Stimulated activated CD8-positive, alpha-beta memory T cell treated with anti-CD3 and anti-CD28 coated beads, Interleukin-15, amount 100 ng/mL, for 4 hours (primary cell): Measurements from ENCODE around the gene RAB40C.

Experiments
- DNase-seq, 2 donors: peaks; one replicate each; pipeline ENCODE4 v3.0.0-alpha.2; 2020; ENCODE audit warnings: low read depth in 2 of 2

RAB40C gene

GRCh38 chr16:645852-646678 lies 56.2 kb downstream of the RAB40C start:
- no peak for DNase-seq

DNA sequence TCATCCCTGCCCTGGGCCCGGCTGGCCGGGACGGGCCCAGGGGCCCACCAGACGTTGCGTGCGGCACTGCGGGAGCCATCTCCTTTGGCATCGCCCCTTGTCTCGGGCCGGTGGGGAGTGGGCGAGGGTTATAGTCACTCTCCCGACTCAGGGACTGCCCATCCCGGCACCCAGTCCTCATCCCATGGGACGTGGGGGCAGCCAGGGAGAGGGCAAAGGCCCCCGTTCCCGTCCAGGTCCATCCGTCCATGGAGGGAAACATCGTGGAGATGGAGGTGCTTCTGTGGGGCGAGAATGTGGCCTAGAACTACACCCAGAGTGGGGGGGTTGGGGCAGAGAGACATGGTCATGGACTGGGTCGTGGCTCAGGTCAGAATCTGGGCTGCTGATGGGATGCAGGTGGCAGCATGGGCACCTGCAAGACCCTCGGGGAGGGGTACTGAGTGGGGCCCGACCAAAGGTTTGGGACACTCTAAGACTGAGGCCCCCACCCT lies 56.9 kb downstream of the RAB40C start:
- DNase-seq = no peak

DNA sequence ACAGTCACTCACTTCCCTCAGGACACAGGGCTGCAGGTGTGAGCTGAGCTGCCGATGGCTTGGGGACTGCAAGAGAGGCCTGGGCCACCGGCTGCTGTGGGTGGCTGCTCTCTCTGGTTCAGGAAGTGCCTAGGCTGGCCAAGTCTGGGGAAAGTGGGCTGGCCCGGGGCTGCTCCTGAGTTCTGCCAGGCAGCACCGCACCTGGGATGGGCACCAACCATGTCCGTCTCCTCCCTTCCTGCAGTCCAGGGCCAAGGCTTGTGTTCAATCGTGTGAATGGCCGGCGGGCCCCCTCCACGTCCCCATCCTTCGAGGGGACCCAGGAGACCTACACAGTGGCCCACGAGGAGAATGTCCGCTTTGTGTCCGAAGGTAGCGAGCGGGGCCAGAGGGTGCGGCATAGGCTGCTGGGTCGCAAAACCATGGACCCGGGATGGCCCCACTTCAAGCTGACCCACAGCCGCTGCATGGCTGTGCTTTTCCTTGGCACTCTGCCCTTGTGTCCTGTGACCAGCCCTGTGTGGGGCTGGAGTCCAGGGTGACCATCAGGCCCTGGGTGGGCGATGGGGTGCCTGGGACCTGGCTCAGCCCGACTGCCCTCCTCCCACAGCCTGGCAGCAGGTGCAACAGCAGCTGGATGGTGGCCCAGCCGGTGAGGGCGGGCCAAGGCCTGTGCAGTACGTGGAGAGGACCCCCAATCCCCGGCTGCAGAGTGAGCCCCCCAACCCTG lies 57.5 kb downstream of the RAB40C start:
- DNase-seq = no peak

DNA sequence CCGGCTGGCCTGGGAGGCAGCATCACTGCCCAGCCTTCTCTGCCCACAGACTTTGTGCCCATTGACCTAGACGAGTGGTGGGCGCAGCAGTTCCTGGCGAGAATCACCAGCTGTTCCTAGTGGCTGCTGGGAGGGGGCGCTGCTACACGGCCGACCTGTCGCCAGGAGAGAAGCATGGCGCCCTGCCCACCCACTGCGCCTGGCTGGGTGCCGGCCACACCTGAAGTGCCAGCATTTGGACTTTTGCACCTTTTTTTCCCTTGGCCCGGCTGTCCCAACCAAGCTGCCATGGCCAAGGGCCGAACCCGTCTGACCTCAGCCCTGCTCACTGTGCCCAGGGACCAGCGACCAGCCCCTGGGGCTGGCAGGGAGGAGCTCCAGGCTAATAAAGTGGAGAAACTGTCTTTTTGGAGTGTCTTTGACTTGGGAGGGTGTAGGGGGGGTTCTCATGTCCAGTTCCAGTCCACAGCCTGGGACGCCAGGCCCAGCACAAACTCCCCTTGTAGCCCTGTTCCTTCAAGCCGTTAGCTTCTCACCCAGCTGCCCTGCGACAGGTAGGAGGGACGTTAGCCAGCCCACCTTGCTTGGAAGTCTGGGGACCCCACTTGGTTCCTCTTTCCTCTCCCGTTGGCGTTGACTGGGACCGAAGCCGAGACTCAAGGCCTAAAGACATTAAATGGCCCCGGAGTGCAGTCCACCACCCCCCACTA lies 58.4 kb downstream of the RAB40C start:
- no peak for DNase-seq

GRCh38 chr16:648781-649589 lies 59.1 kb downstream of the RAB40C start, which contains the start of gene WDR90:
TSS of gene WDR90 (plus strand) at chr16:649365. CDS start at chr16:649417, 52 bp downstream.
- DNase-seq = peak; percentile 84 to 87

DNA sequence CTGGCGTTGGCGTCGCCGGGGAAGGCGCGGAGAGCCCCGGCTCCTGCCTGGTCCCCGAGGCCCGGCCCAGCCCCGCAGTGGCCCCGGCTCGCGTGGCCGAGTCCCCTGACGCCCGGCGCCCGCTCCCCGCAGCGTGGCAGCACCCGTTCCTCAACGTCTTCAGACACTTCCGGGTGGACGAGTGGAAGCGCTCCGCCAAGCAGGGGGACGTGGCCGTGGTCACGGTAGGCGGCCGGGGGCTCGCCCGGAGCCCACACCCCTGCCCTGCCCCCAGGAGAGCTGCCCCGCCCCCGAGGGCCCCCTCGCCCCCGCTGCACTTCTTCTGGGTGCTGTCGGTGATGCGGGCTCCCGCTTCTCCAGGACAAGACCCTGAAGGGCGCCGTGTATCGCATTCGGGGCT lies 59.8 kb downstream of the RAB40C start:
- DNase-seq = no peak

DNA sequence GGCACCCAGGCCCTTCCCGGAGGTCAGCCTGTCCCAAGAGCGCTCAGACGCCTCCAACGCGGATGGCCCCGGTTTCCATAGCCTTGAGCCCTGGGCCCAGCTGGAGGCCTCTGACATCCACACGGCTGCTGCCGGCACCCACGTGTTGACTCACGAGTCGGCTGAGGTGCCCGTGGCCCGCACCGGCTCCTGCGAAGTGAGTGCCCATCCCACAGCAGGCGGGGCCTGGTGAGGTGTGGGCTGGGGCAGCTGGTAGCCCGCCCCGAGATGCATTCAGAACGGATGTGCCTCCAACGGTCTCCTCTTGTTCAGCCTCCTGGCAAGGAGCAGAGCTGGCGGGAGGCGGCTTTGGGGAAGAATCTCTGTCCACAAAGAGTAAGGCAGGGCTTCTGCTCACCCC lies 62.0 kb downstream of the RAB40C start:
- DNase-seq = no peak

DNA sequence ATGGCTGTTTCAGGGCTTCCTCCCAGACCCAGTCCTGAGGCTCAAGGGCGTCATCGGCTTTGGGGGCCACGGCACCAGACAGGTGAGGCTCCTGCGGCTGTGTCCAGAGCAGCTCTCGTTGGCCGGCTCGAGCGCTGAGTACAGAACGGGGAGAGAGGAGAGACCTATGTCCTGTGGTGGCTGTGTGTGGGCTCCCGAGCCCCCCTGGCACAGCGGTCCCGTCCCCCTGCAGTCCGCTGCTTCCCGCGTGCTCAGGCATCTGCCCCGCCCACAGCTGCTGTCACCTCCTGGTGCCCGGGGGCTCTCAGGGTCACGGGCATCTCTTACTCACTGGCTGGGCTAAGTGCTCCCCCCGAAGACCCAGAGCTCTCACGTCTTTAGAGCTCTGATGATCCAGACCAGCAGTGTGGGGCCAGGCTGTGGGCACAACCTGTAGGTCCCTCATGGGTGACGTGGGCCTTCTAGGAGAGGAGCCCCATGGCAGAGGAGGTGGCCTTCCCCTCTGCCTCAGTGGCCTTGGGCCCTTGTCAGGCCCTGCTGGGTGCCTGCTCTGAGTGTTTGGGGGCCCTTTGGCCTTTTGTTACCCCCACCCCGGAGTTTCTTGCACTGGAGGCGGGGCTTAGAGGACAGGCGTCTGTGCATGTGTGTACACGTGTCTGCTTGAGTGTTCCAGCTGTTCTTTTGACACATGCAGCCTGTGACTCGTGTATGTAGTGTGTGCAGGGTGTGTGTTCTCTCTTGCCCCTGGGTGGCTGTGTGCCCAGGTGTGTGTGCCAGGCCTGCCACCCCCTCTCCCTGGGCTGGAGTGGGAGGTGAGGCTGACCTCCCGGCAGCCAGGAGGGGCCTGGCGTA lies 62.8 kb downstream of the RAB40C start:
- no peak for DNase-seq

DNA sequence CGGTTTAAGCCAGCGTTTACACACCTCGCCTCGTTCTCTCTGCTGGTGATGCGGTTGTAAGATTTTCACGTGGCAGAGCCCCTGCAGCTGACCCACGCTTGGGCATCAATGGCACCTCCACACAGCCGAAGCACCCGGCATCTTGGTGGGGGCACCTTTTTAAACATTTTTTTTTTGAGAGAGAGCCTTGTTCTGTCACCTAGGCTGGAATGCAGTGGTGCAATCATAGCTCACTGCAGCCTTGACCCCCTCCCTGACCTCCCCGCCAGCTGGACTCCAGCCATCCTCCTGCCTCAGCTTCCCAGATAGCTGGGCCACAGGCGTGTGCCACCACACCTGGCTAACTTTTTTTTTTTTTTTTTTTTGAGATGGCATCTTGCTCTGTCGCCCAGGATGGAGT lies 64.2 kb downstream of the RAB40C start:
- no peak for DNase-seq

DNA sequence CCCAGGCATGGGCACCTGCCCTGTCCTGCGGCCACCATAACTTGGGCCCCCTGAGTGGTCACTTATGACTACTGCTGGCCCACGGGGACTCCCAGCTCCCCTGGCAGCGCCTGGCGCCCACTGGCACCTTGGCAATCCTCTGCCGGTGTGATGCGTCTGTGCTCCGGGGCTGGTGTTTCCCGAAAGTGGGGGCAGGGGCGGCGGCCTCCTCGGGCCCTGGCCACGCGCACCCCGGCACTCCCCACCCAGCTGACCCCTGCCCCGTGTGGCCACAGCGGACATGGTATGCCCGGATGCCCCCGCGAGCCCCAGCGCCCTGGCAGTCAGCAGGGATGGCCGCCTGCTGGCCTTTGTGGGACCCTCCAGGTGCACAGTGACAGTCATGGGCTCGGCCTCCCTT lies 67.6 kb downstream of the RAB40C start:
- DNase-seq = no peak

- no peak for DNase-seq
Observed at GRCh38 chr16:658679-659571, 69.1 kb downstream of the RAB40C start.

DNA sequence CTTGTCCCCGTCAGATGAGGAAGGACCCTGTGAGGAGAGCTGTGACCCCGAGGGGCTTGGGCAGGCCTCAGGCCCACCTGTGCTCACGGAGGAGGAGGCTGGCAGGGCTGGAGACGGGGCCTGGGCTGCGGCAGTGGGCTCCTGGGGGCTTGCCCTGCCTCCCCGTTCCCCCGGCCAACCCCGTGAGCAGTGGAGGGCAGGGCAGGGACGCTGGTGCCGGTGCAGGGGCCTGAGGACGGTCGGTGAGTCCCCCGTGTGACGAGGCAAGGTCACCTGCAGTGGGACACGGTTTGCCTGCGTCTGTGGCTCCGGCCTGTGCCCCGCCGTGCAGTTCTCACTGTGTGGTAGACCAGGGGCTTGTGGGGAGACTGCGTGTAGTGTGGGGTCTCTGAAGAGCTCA lies 69.8 kb downstream of the RAB40C start:
- DNase-seq = no peak

DNA sequence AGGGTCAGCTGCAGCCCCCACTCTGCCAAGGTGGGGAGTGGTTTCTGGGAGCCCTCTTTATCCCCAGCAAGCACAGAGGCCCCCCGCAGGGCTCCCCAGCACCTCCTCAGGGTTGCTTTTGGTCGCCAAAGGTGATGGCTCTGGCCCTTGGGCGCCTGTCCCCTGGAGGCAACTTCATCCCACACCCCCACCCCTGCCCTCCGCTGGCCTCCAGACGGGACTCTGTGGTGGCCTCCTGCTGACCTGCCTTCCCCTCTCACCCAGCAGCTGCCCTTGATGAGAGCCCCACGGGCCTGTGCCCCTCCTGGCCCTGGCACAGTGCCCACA lies 70.2 kb downstream of the RAB40C start:
- DNase-seq = no peak

- DNase-seq = peak in 1 of 2 donors; percentile 45
Observed at GRCh38 chr16:660459-661183, 70.8 kb downstream of the RAB40C start.

GRCh38 chr16:661184-661821 lies 71.4 kb downstream of the RAB40C start:
- no peak for DNase-seq

DNA sequence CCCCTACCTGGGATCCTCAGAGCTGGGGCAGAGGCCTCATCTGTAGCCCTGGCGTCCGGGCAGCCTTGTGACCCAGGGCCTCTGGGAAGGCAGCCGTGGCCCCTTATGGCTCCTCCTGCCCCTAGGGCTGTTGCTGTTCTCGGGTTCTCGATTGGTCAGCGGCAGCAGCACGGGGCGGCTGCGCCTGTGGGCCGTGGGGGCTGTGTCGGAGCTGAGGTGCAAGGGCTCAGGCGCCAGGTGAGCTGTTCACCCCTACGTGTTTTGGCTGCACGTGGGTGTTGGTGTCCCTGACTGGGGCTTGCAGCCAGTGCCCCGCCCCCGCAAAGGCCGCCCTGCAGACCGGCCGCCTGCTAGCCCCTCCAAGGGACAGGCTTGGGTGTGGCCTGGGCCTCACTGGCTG lies 72.2 kb downstream of the RAB40C start:
- DNase-seq = no peak

DNA sequence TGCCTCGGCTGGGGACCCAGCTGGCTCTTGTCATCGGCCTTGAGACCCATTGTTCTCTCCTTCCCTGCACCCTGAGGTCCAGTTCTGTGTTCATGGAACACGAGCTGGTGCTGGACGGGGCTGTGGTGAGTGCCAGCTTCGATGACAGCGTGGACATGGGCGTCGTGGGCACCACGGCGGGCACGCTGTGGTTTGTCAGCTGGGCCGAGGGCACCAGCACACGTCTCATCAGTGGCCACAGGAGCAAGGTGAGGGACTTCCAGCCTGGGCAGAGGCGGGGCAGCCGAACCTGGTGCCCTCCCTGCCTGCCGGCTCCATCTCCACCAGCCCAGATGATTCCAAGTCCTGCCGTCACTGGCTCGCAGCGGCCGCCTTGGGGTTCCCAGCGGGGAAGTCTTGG lies 72.7 kb downstream of the RAB40C start:
- no peak for DNase-seq

DNA sequence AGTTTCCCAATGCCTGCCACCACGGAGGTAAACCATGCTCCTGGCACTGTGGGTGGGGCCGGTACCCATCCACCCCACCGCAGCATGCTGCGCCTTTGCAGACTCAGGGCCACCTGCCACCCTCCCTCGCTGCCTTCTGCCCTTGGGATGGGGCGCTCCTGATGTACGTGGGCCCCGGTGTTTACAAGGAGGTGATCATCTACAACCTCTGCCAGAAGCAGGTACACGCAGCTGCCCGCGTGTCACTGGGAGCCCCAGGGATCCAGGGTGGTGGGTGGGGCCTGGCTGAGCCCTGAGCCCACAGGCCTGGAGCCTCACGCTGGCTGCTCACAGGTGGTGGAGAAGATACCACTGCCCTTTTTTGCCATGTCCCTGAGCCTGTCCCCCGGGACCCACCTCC lies 76.7 kb downstream of the RAB40C start:
- no peak for DNase-seq
